Psoas muscle (tissue), 8 donors: Measurements from ENCODE around the gene MOGAT2. TPM values are rescaled to one million over a fixed set of nuclear protein-coding genes. Genes with fewer than 3 reads are reported as not detected.
A peak's percentile ranks its signal among the peaks of the same experiment; 100 is the strongest.

Source experiments
- ATAC-seq, 4 donors: fragments of 200-7000 bp; cut with Tn5 transposase; one replicate each; pipeline ENCODE4 v1.9.1; 2020; ENCODE audit warnings: moderate library complexity in 3 of 4, mild to moderate bottlenecking in 2 of 4
- DNase-seq, 2 donors: peaks; one replicate each; pipeline ENCODE4 v3.0.0-alpha.2; 2020
- H3K27ac ChIP-seq: fragments of 200-600 bp; one replicate; pipeline ENCODE4 v1.8.0; 2022
- H3K27me3 ChIP-seq, 3 donors: fragments of 200-600 bp in 1 of 3; one replicate each; pipeline versions ENCODE4 v1.6.1 to v1.8.0; 2013 to 2022; ENCODE audit warnings: low read length in 2 of 3, mild to moderate bottlenecking in 2 of 3, moderate library complexity in 1 of 3; ENCODE audit not compliant: insufficient read depth in 3 of 3
- H3K36me3 ChIP-seq, 2 donors: fragments of 200-600 bp in 1 of 2; one replicate each; pipeline versions ENCODE4 v1.6.1 to v1.8.0; 2013 to 2022; ENCODE audit warnings: low read depth in 1 of 2, mild to moderate bottlenecking in 1 of 2, moderate library complexity in 1 of 2; ENCODE audit not compliant: insufficient read depth in 1 of 2
- H3K4me1 ChIP-seq: fragments of 200-600 bp; one replicate; pipeline ENCODE4 v1.8.0; 2022
- H3K4me3 ChIP-seq: fragments of 200-600 bp; one replicate; pipeline ENCODE4 v1.8.0; 2022; ENCODE audit warnings: mild to moderate bottlenecking
- H3K9me3 ChIP-seq: fragments of 200-600 bp; one replicate; pipeline ENCODE4 v1.8.0; 2022
- CTCF ChIP-seq: fragments of 200-600 bp; IDR thresholded peaks from one replicate; pipeline ENCODE4 v1.8.0; 2022; ENCODE audit warnings: antibody characterized with exemption
- WGBS, 3 donors: extraction: QIAGEN DNeasy Blood & Tissue Kit; methylation state at CpG; one replicate each; pipeline versions ENCODE4 v1.1.6 to v1.1.7; 2013; 5-methylcytosine and 5-hydroxymethylcytosine counted together
- intact Hi-C, 2 donors: fragments of 100-400 bp; cut with DNase I; formaldehyde crosslinking; loops; one replicate each; pipeline versions ENCODE4 v1.11.0 to v1.14.2; 2022
- polyA plus RNA-seq, 3 donors: library from polyadenylated mRNA; stranded (reverse); fragments of 200-250 nt; gene quantifications; one replicate each; pipeline ENCODE4 v1.2.3, GENCODE V29; 2013
- total RNA-seq, 4 donors: library from RNA; stranded (reverse); fragmentation: NEBNext Ultra II Directional in 2 of 4; extraction: Animal tissue kit (Norgen Biotek cat#: 25700) in 2 of 4; gene quantifications; one replicate each; pipeline versions ENCODE4 v1.2.1 to v1.2.4, GENCODE V29; 2021 to 2023
- donor health status: healthy with polysubstance abuse.
- donor health status: DM: no; HTN: no; CAD: no; lungs with moderate emphysema.
- donor health status: Bipolar disorder and iron deficiency.
- donor health status: healthy.
- donor health status: DM: yes; HTN: yes; CAD: no.
- donor health status: DM: no; HTN: no; CAD: no.
- donor health status: DM: no; HTN: no; CAD: no.
- donor health status: DM: yes; HTN: yes; CAD: no.

MOGAT2 gene
- total and polyA plus RNA-seq, 7 donors: 0.04 to 0.19 TPM; not detected in 5

- DNase-seq (no peak), ATAC-seq (no peak)
- intact Hi-C loops: no loop called here
- no peak for TF ChIP-seq CTCF
- no peaks in the 10 kb centered on the region for H3K36me3 ChIP-seq
- no peaks in the 10 kb centered on the region for H3K9me3 ChIP-seq
- no peak overlapping the region for H3K27ac ChIP-seq
- no peaks in the 10 kb centered on the region for H3K4me1 ChIP-seq
- WGBS, 3 donors: 89 to 92% (median 92%) methylated on average over 3 of the region's 3 CpGs
- H3K4me3 ChIP-seq: no peak overlapping the region
- peaks cover 0 to 5% (median 0%) of the 10 kb centered on the region in 3 donors for H3K27me3 ChIP-seq
Observed at GRCh38 chr11:75775056-75775455, 57.4 kb downstream of the MOGAT2 start.

GRCh38 chr11:75776546-75776945 lies 58.9 kb downstream of the MOGAT2 start:
- Histone ChIP-seq H3K4me3 (no peak overlapping the region), H3K27me3 (no peaks in the 10 kb centered on the region), H3K36me3 (no peaks in the 10 kb centered on the region), H3K9me3 (no peaks in the 10 kb centered on the region), H3K27ac (no peak overlapping the region), H3K4me1 (no peaks in the 10 kb centered on the region)
- ATAC-seq (no peak), DNase-seq (no peak)
- 88 to 92% (median 89%) methylated on average over 4 of the region's 4 CpGs for WGBS, 3 donors
- intact Hi-C loops: no loop called here
- no peak for TF ChIP-seq CTCF

- H3K27ac ChIP-seq: no peak overlapping the region
- no peaks in the 10 kb centered on the region for H3K36me3 ChIP-seq
- H3K4me1 ChIP-seq: no peaks in the 10 kb centered on the region
- no peaks in the 10 kb centered on the region for H3K27me3 ChIP-seq
- intact Hi-C loops: no loop called here
- ATAC-seq: no peak
- DNase-seq: no peak
- WGBS, 3 donors: 88 to 93% (median 90%) methylated on average over 13 of the region's 13 CpGs
- no peak for TF ChIP-seq CTCF
- no peaks in the 10 kb centered on the region for H3K9me3 ChIP-seq
- no peak overlapping the region for H3K4me3 ChIP-seq
Observed at GRCh38 chr11:75777461-75778110, 59.9 kb downstream of the MOGAT2 start.

GRCh38 chr11:75778962-75779361 lies 61.3 kb downstream of the MOGAT2 start:
- intact Hi-C loops: no loop called here
- Histone ChIP-seq H3K4me1 (no peaks in the 10 kb centered on the region), H3K27ac (no peak overlapping the region), H3K36me3 (no peaks in the 10 kb centered on the region), H3K4me3 (no peak overlapping the region), H3K9me3 (no peaks in the 10 kb centered on the region), H3K27me3 (no peaks in the 10 kb centered on the region)
- TF ChIP-seq CTCF: no peak
- ATAC-seq (no peak), DNase-seq (no peak)
- WGBS, 3 donors: 90 to 91% (median 91%) methylated on average over 5 of the region's 5 CpGs

GRCh38 chr11:75779960-75780359 lies 62.3 kb downstream of the MOGAT2 start:
- peak in 1 of 4 donors; percentile 51 for ATAC-seq
- WGBS, 3 donors: 50 to 73% (median 70%) methylated on average over 2 of the region's 2 CpGs
- Histone ChIP-seq H3K27ac (no peak overlapping the region), H3K36me3 (no peaks in the 10 kb centered on the region), H3K4me1 (no peaks in the 10 kb centered on the region), H3K9me3 (no peaks in the 10 kb centered on the region), H3K27me3 (no peaks in the 10 kb centered on the region), H3K4me3 (no peak overlapping the region)
- no peak for DNase-seq
- TF ChIP-seq CTCF: no peak
- intact Hi-C loops: no loop called here
